GM18526 (cell line): ENCODE results near the gene TBX1.

Source experiments
- POLR2A ChIP-seq: IDR thresholded peaks from 3 replicates; pipeline ENCODE4 v1.6.1; 2011; ENCODE audit not compliant: insufficient read length; ENCODE audit errors: extremely low read depth

The TBX1 gene

DNA sequence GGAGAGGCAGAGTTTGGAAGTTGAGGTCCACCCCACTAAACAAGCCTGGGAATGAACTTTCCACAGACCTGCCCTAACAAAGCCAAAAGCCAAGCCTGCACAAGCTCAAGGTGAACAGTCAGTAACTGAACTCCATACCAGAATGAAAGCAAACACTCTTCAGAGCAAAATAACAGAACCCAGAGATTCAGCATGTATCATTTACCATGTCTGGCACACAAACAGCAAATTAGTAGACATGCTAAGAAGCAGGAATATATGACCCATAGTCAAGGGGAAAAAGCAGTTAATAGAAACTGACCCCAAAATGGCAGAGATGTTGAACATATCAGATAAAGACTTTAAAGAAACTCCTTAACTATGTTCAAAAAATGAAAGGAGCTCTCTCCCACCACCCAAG, 31.3 kb downstream of the TBX1 start:
- no peak for TF ChIP-seq POLR2A

- no peak for TF ChIP-seq POLR2A
Measured at GRCh38 chr22:19793161-19793560, 32.6 kb downstream of the TBX1 start.

GRCh38 chr22:19793661-19794310, 33.2 kb downstream of the TBX1 start:
- no peak for TF ChIP-seq POLR2A

GRCh38 chr22:19795617-19796008, 35.0 kb downstream of the TBX1 start:
- TF ChIP-seq POLR2A: no peak

- TF ChIP-seq POLR2A: no peak
Measured at GRCh38 chr22:19796160-19796559, 35.6 kb downstream of the TBX1 start.

GRCh38 chr22:19797086-19798002, 36.8 kb downstream of the TBX1 start:
- TF ChIP-seq POLR2A: no peak

GRCh38 chr22:19798003-19798665, 37.6 kb downstream of the TBX1 start:
- no peak for TF ChIP-seq POLR2A

DNA sequence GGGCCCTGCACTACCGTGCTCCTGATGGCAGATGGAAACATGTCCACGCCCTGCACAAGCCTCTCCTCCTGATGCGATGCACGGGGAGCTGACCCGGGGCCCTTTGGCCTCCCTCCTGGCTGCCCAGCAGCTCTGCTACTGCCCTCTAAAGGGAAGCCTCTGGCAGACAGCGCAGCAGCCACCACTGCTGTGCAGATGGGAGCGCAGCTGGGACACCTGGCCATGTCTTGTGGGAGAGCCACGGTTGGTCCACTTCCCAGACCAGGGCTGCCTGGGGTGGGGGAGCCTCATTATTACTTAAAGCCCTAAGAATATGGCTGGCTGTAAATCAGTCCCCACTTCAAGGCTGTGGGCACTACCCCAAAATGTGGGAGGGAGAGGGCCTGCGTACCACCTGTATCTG, 38.3 kb downstream of the TBX1 start:
- no peak for TF ChIP-seq POLR2A

DNA sequence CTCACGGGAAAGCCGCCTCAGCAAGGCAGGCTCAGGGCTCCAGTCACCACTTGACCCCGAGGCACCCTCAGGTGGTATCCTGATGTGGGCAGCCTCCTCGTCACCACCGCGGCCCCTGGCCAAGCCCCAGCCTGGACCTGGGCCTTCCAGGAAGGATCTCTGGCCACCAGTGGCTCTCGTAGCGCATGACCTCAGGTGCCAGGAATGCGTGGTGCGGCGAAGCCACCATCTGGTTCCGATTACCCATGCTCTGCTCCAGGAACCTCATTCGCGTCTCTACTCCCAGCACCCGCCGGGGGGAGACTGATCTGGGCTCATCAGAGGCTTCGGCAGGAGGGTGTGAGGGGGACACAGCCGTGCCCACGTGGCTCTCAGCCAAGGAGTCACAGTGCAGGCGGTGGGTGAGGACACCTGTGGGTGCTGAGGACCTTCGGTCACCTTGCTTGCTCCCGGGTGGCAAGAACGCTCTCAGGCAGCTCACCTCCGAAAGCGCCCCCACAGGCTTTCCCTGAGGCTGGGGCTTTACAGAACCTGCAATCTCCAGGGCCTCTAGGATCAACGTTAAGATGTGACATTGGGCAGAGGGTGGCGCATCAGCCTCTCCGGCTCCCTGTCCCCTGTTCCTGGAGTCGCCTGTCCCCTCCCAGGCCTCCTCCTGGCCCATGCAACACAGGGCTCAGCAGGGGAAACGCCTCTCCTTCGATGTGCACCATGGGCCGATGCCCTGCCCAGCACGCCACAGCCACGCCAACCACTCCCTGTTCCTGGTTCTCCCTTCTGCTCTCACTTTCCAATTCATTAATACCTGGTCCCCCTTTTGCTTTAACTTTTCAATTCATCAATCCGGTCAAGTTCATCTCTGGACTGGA, 39.0 kb downstream of the TBX1 start:
- TF ChIP-seq POLR2A: no peak

DNA sequence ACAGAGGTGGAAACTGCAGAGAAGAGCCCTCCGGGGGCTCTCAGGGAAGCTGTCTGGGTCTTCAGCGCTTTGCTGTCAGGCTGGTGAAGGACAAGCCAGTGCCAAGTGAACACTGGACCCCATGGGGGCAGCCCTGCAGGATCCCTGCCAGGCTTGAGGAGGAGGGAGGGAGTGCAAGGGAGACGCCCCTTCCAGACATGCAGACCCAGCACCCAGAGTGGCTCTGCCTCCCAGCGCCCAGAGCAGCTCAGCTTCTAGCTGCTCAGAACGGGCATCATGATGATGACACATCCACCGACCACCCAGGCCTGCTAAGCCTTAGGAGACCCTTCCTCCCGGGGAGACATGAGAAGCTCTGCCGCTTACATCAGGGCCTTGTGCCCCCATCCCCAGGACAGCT, 39.7 kb downstream of the TBX1 start:
- no peak for TF ChIP-seq POLR2A

- TF ChIP-seq POLR2A: no peak
Measured at GRCh38 chr22:19800761-19801244, 40.2 kb downstream of the TBX1 start.

DNA sequence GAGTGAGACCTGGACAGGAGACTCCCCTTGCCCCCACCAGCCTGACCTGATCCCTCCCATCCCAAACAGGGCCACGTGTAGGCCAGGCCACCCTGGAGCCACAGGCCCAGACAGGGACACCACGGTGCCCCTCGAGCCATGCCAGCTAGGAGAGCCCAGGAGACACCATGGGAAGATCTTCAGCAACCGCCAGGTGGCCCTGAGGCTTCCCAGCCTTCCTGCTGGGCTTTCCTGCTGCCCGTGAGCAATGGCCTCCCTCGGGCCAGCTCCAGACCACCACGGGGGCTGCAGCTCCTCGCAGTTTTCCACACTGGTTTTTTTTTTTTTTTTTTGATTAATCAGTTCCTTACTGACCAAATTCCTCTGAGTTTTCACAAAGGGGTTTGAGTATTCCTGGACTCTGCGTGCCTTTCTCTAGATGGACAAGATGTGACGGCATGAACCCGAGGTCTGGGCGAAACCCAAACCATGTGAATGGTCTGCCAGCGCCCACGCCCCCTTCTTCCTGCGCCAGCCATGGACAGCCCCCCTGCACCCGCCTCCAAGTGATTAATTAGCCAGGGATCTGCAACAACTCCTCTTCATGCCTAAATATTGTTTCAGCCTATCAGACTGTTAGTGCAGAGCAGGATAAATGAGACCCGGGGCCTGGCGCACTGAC, 40.9 kb downstream of the TBX1 start:
- TF ChIP-seq POLR2A: no peak

DNA sequence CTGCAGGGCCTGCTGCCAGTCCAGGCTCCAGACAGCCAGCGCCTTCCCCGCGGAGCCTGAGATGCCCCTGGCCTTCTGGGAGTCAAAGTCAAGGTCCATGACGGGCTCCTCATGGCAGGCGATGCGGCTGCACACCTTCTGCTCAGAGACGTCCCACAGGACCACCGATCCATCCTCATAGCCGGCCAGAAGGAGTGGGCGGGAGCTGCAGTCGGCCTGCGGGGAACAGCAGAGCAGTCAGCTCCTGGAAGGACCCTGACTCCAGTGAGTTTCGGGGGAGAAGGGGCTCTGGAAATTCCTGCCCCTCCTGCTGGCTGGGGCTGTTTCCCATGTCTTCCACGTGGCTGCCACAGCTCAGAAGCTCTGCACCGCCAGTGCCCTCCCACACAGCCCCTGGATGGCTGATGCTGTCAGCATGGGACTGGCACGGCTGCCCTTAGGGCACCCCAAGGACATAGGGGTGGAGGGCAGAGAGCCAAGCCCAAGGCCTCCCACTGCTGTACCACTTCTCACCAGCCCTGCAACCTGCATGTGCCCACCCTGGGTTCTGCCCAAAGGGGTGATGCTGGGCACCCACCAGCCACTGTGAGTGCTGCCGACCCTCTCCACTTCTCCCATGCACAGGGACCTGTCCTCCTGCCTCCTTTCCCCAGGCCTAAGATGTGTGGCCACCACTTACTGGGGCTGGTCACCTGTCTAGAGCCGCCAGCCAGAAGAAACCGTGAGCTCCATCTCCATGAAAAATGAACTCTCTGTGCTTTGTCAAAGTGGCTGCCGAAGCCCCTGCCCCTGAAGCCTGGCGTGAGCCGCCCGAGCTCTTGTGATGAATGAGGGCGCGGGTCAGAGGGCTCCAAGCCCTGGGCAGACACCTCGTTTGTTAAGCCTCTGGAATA, 41.7 kb downstream of the TBX1 start:
- no peak for TF ChIP-seq POLR2A
